Iris pigment epithelial cell (primary cell): Measurements from ENCODE around the gene MYL3.
A peak's percentile ranks its signal among the peaks of the same experiment; 100 is the strongest.

Source experiments
- DNase-seq: peaks from one replicate; pipeline ENCODE4 v3.0.0-alpha.2; 2011; ENCODE audit warnings: low read depth

MYL3 gene

DNA sequence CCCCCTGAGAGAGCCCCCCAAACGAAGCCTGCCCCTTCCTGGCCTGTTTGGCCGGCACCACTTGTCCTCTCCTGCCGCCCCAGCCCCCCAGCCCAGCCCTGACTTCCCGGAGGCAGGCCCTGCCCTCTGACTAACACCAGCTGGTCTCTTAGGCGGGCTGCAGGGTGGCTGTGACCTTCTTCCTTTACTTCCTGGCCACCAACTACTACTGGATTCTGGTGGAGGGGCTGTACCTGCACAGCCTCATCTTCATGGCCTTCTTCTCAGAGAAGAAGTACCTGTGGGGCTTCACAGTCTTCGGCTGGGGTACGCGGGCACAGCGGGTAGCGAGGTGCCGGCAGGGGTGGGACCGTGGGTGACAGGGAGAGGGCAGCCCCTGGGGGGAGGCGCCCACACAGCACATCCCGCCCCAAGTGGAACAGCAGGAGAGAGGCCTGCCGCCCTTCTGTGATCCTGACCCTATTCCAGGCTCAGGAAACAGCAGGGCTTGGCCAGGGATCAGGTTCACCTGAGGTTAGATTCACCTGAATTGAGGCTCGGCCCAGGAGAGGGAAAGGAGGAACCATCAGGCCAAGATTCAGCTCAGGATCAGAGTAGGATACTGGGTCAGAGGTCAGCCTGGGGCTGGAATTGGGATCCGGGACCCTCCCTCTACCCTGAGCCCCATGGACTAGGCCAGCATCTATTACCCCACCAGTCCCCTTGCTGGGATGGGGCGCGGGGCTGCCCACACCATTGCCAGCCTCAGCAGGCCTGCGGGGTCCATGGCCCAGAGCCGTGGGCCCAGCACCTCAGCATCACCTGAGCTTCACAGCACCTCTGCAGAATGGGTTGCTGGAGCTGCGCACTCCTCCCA is 36.1 kb upstream of the MYL3 start:
- no peak for DNase-seq

GRCh38 chr3:46898321-46899150 is 35.3 kb upstream of the MYL3 start:
- no peak for DNase-seq

GRCh38 chr3:46897829-46898320 is 34.6 kb upstream of the MYL3 start:
- DNase-seq = no peak

GRCh38 chr3:46897031-46897430 is 33.8 kb upstream of the MYL3 start:
- DNase-seq = no peak

DNA sequence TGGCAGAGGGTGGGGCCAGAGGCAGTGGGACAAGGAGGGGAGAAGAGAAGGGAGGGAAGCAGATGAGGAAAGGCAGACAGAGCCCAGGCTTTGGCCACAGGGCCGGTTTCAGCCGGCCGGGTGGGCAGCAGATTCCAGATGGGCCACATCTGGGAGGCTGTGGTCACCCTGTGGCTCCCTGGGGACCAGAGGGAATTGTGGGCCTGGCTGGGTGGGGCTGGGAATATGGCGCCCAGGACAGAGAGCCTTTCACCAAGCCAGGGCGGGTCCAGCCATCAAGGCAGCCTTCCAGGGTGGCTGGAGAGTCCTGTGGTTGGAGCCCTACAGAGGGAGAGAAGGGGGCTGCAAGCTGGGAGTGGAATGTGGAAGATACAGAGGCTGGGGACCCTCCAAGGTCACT is 33.1 kb upstream of the MYL3 start:
- no peak for DNase-seq

DNA sequence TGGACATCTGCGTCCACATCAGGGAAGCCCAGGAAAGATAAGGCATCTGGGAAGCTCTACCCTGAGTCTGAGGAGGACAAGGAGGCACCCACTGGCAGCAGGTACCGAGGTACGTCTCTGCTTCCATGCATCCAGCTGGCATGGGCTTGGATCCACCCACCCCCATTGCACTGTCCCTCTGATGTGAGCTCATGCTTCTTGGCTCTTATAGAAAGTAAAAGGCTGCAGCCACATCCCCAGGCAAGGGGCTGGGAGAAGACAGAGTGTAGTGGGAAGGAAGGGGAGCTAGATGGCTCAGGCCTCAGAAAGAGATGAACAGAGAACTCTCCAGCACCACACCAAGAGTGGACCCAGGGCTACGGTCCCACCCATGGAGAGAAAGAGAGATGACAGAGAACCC is 32.5 kb upstream of the MYL3 start:
- DNase-seq = no peak

DNA sequence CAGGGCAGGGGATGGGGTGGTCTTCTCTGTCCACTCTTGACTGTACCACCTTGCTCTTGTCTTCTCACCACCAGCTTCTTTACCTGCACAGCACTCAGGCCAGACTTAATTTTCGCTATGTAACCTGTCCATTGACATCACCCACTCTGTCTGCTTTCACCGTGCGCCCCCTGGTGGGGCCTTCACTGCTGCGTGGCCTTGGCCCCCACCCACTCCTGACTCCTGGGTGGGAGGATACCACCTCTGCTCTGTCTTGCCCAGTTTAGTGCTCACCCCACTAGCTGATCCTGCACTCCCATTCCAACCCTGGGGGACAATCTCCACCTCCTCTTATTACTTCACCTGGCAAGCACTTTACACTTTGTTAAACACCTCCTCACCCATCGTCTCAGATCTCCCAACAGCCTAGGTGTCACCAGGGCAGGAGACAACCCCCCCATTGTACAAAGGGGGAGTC is 32.0 kb upstream of the MYL3 start:
- peak; percentile 33 for DNase-seq

DNA sequence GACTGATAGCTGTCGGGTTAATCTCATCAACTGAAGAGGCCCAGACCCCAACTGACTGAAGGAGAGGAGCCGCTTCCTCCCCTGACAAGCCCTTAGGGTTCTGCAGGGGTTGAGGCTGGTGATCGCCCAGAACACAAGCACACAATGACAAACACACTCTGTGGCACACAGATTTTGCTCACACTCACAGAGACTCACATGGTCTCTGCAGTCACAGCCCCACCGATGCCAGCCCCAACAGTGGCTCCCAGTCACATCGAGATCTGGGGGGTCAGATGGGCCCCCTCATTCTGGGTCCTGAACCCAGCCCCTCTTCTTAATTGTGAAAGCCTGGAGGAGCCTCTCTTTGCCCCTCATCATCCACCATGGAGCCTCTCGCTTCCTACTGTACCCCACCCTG is 31.0 kb upstream of the MYL3 start:
- no peak for DNase-seq

DNA sequence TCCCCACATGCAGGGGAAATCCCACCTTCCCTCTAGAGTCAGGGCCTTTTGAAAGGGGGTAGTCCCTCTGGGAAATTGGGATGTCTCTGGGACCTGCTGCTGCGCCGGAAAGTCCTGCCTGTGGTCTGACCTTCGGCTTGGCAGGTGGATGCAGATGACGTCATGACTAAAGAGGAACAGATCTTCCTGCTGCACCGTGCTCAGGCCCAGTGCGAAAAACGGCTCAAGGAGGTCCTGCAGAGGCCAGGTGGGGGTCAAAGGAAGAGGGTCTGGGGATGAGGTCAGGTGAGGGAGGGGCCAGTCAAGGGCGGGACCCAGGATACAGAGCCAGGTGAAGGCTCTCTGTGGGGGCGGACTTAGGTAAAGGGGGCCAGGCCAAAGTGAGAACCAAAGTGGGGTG is 30.5 kb upstream of the MYL3 start:
- DNase-seq = no peak

GRCh38 chr3:46893146-46893748 is 30.0 kb upstream of the MYL3 start:
- no peak for DNase-seq

- peak; percentile 43 for DNase-seq
These were observed 29.3 kb upstream of the MYL3 start for GRCh38 chr3:46892285-46893145.

- no peak for DNase-seq
These were observed 27.9 kb upstream of the MYL3 start for GRCh38 chr3:46891132-46891531.

GRCh38 chr3:46890132-46890531 is 26.9 kb upstream of the MYL3 start:
- no peak for DNase-seq

- no peak for DNase-seq
These were observed 26.3 kb upstream of the MYL3 start for GRCh38 chr3:46889381-46890110.

GRCh38 chr3:46888705-46889104 is 25.5 kb upstream of the MYL3 start:
- no peak for DNase-seq

DNA sequence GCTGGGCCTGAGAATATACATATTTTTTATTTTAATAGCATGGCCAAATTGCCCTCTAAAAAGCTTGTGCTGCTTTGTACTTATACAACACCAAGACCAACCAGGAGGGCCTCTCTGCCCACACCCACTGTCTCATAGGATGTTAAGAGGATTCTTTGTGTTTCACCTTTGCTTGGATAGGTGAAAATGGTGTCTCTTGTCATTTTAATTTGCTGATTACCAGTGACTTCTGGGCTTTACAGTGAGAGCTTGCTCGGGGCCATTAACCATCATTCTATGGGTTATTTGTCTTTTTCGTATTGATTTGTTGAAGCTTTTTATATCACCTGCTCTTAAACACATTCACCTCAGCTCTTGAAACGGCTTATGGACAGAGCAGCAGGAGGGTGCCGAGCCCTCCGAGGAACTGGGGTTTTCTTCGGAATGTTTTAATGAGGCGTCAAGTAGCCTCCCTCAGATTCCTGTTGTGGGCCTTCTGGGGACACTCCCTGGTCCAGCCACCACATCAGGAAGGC is 24.8 kb upstream of the MYL3 start:
- no peak for DNase-seq

DNA sequence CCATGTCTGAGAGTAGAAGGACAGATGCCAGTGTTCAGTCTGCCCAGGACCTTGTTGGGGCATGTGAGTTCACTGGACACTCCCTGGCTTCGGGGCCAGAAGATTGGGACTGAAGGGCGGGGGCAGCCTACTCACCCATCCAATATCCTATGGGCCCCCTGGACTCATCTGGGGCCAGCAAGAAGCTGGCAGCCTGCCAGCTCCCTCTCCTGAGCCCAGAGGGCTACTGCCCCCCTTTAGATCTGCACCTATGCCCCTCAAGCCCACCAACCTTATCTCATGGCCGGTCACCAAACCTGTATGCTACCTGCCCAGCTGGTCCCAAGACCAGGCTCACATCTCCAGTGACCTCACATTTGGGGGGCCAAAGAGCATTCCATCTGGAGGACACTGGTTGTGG is 22.4 kb upstream of the MYL3 start:
- DNase-seq = no peak

GRCh38 chr3:46884929-46885328 is 21.7 kb upstream of the MYL3 start:
- DNase-seq = no peak

GRCh38 chr3:46884427-46884826 is 21.2 kb upstream of the MYL3 start:
- no peak for DNase-seq

- DNase-seq = no peak
These were observed 20.6 kb upstream of the MYL3 start for GRCh38 chr3:46883830-46884185.
